GM19193 (cell line): ENCODE results near the gene CACNA1I.

Experiments
- POLR2A ChIP-seq: IDR thresholded peaks from 4 replicates; pipeline ENCODE4 v1.6.1; 2011; ENCODE audit not compliant: insufficient read depth, insufficient read length; ENCODE audit errors: extremely low read depth

The CACNA1I gene

DNA sequence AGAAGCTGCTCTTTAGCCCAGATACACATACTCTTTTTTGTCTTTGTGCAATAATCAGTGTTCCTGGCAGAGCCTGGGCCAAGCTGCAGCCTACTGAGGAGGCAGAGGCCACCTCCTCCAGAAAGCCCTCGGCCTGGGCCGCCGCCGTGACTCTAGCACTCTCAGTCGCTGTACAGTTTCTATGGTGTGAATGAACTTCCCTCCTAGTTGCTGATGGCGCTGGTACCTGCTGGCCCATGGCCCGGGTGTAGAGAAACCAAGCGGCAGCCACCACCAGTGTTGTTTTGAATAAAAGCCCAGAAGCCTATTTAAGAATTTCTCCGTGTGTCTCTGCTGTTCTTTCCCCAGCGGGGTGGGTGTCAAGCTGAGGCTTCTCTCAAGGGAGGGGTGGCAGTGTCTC, 118.9 kb downstream of the CACNA1I start:
- no peak for TF ChIP-seq POLR2A

DNA sequence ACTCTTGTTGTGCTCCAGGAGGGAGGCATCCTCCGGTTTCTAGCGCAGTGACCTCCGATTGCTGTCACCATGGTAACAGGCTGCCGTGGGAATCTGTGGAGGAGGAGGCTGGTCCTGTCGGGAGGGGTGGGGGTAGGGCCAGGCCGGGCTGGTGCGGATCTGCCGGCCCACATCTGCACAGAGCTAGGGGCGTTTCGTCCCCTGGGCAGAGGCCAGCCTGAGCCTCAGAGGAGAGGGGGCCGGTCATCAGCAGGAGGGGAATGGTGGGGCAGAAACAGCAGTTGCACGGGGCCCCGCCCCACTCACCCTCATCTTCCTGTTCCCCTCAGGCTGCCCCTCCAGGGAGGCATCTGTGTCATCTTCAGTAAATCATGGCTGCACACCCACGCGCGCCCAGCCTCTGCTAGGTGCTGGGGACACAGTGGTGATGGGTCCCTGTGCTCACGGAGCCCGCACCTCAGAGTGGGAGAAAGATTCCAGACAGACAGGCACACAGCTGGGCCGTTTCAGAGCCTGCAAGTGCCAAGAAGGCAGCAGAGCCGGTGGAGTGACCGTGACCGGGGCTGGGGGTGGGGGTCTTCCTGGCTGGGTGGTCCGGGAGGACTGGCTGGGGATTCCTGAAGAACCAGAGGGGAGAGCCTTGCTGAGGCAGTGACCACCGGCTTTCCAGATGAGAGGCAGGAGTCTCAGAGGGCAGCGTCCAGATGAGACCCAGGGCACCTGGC, 120.5 kb downstream of the CACNA1I start:
- TF ChIP-seq POLR2A: no peak

DNA sequence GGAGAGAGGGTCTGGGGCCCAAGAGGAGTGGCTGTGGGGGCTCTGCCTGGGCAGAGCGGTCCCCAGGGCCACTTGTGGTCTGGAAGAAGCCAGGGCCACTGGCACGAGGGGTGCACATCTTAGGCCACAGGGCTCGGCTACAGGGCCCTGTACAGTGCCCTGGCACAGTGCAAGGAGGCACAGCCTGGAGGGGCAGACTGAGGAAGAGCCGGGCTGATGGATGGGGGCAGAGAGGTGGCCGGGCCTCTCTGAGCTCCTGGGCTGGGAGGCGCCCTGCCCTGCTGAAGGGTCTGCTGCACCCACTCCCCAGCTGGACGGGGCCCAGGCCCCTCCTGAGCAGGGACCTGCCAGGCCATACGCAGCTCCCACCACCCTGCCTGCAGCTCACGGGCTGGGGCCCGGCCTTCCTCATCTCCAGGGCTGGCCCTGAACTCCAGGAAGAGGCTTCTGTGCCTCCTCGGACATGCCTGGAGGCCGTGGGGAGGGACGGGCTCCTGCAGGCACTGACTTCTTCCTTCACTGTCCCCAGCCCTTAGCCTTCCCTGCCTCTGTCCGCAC, 123.5 kb downstream of the CACNA1I start:
- TF ChIP-seq POLR2A: no peak

DNA sequence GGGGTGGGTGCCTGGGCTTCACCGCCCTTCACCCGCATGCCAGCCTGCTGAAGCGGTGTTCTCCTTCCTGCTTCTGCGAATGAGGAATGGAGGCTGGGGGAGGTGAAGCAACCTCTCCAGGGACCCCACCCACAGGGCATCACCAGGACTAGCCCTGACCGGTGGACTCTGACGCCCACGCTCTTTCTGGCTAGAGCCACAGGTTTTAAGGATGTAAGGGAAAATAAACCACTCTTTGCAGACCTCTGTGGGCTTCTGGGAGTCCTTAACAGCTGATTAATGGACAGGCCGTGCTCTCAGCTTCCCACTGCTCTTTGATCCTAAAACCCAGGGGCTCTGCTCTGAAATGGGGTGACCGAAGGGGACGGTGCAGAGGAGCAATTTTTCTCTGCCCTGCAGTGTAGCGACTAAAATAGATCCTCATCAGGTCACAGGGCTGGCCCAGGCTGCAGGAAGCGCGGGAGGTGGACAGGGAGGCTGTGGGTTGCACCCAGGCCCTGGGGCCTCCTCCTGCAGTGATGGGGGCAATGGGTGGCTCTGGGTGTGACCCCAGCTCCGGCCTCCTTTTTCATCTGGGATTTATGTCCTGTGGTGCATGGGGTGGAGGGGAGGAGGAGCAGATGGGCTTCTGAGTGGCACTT, 127.4 kb downstream of the CACNA1I start:
- no peak for TF ChIP-seq POLR2A

DNA sequence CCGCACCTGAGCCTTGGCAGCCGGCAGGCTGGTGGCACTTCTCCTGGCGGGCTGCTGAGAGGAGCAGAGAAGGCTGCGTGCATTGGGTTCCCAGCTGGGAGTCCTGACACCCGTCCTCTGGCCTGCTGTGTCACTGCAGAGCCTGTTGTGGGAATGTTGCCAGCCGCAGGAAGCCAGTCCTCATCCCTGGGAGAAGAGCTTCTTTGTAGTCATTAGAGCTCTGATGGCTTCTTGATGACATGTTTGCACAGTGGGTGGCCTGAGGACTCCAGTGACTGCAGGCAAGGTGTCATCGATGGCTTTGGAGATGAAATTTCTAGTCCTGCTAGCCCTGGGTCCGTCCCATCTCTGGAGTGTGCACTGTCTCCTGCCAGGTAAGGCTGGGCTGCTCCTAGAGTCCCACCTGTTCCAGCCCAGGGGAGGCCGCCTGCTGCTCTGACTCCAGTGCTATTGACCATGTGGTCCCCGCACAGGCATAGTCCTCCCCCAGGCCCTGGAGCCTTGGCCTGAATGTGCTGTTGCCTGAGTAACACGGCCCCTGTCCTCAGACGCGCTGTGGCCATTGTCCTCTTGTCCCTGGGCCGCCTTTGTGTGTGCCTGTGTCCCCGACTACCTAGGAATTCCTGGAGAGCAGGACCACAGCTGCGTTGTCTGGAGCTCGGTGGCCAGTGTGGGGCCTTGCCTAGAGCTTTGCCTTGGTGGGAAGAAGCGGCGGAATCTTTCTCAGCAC, 129.2 kb downstream of the CACNA1I start:
- TF ChIP-seq POLR2A: no peak

DNA sequence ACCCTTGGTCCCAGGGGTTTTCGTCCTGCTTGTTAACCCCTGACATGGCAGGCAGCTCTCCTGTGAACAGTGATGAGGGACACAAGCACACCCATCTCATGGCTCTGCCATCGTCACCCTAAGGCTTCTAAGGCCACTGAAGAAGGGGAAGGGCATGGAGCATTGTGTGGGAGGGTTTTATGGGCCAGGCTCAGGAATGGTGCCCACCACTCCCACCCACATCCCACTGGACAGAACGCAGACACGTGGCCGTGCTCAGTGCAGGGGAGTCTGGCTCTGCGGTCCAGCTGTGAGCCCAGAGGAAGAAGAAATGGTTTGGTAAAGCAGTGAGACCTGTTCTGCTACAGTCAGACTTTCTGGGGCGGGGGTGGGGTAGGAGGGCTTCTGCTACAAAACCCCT, 130.0 kb downstream of the CACNA1I start:
- TF ChIP-seq POLR2A: no peak

DNA sequence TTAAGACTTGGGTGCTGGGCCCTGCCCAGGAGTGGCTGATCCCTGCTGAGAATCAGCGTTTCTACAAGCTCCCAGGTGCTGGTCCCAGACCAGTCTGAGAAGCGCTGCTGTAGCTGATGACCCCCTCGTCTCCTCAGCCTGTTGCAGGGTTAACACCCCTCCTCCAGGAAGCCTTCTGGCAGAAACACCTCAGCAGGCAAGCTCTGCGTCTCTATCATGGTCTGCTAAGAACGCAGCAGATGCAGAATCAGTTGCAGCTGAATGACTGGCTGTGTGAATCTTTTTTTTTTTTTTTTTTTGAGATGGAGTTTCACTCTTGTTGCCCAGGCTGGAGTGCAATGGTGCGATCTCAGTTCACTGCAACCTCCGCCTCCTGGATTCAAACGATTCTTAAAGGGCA, 132.5 kb downstream of the CACNA1I start:
- no peak for TF ChIP-seq POLR2A

DNA sequence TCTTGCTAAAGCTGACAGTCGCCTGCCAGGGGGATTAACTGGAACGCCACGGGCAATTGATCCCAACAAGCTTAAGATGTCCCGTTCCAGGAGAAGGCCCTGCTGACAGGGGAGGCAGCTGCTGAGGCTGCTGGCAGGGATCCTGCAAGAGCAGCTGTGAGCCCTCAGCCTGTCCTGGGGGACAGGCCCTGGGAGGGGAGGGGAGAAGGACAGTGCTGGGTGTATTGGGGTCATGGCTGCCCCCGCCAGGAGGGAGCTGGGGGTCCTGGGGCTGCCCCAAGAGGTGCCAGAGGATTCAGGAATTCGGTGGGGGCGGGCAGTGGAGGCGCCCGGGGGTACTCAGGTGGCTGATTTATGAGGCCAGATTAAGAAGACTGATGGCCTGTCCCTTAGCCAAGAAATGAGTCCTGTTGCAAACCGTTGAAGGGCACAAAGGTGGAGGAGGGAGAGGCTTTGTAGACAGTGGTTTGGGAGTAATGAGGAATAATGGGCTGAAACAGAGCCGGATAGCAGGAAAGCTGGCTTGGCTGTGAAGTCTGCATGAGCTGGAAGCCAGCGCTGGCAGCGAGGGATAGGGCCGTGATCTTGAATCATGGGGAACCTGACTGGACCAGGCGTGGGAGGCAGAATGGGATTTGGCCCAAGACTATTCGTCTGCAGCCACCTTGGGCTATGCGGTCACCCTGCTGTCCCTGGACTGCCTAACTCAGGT, 133.5 kb downstream of the CACNA1I start:
- no peak for TF ChIP-seq POLR2A

DNA sequence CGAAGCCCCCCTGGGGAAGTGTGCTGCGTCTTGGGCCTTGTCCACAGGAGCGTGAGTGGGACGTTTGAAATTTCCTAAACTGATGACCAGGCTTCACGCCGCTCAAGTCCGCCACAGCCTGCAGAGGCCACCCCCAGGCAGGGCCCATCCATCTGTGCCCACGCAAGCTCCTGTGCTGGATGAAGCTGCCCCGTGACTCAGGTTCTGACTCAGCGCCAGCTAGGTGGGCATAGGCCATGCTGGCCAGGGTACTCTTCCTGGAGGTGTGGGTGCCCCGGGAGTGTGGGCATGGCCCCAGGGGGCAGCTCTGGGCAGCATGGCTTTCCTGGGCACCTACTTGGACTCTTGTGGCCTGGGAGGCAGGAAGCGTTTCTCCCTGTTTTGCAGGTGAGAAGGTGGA, 134.8 kb downstream of the CACNA1I start:
- no peak for TF ChIP-seq POLR2A

DNA sequence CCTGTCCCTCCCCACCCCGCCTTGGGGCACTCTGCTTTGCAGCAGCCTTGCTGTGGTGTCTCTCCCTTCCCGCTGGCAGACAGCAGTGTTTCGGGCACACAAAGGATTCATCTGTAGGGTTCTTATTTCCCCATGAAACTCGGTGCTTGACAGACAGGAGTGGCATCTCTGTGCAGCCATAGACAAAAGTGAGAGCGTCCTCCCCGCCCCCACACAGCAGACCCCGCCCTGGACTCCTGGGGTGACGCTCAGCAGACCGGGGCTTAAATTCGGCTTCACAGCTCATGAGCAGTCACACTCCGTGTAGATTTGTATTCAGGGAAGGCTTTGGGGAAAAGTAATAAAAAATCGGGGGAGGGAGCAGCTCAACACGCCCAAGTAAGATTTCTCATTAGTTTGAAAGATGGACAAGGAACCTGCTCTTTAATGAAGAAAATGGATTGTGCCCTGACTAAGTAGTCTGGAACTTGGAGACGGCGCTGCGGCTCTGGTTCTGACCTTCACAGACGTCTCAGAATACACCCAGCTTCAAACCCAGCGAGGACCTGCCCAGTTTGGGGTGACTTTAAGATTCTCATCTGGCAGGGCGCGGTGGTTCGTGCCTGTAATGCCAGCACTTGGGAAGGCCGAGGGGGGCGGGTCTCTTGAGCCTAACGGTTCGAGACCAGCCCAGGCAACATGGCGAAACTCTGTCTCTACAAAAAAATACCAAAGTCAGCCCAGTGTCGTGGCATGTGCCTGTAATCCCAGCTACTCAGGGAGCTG, 136.0 kb downstream of the CACNA1I start:
- TF ChIP-seq POLR2A: no peak

DNA sequence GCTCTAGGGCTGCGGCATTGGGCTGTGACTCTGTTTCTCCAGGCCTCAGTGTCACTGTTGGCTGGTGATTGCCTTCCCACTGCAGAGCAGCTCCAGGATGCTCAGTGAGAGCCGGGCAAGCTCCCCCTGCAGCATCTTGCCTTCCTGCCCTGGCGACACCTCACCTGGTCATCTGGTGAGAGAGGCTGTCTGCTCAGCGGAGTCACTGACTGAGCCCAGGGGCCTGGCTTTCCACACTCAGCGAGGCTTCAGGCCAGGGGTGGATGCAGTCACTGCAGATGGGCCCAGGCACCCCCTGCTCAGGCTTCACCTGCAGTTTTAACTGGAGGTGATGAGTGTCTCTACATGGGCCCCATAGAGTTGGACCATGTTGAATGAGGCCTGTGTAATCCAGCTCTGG, 136.8 kb downstream of the CACNA1I start:
- no peak for TF ChIP-seq POLR2A

DNA sequence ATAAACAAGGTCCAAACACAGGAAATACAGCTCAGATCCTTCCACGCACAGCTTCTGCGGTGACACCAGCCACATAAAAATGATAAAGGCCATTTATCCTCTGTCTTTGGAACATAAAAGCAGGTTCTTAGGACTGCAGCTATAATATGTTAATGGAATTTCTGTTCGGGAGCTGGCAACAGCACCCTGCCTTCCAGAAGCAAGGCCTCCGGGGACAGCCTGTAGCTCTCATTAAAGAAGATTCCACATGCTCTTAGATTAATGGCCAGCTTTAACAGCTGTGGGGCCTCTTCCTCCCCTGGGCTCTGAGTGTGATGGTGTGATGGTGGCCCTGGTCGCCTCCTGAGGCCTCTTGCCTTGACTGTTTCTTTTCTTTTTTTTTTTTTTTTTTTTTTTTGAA, 137.3 kb downstream of the CACNA1I start:
- TF ChIP-seq POLR2A: no peak

DNA sequence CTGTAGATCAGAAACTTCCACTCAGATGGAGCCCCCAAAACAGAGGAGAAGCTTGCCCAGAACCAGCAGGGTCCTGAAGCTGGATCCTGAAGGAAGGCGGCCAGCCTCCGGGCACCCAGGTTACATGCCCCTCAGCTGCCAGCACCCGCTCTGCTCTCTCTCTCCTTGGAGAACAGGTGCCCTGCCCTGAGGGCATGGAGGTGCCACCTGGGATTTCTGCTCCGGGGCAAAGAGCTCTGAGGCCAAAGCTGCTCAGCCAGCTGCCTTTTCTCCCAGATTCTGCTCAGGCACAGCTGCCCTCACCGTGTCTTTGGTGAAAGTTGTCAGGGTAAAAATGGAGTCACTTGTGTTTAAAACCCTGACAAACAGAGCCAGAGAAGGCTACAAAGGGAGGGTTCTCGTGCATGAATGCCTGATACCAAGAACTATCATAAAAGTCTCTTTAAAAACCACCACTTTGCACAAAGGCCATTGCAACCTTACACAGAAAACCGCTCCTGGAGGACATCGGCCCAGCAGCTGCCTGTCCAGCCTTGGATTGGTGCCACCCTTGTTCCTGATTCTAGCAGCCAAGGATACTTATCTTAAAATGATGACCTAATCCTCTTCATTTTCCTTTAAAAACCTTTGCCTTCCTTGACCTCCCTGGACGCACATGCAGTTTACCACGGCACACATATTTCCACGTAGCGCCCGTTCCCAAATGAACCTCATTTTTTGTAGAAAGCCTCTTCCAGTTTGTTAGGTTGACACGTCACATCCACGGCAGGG, 140.0 kb downstream of the CACNA1I start:
- no peak for TF ChIP-seq POLR2A

DNA sequence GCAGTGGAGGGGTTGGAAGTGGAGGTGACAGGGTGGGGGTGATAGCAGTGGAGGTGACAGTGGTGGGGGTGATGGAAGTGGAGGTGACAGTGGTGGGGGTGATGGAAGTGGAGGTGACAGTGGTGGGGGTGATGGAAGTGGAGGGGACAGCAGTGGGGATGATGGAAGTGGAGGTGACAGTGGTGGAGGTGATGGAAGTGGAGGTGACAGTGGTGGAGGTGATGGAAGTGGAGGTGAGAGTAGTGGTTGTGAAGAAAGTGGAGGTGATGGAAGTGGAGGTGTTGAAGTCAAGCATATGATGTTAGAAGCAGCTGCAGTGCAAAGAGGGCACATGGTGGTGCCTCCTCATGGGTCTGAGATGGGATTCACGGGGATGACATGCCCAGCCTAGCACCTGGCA, 141.5 kb downstream of the CACNA1I start:
- no peak for TF ChIP-seq POLR2A

DNA sequence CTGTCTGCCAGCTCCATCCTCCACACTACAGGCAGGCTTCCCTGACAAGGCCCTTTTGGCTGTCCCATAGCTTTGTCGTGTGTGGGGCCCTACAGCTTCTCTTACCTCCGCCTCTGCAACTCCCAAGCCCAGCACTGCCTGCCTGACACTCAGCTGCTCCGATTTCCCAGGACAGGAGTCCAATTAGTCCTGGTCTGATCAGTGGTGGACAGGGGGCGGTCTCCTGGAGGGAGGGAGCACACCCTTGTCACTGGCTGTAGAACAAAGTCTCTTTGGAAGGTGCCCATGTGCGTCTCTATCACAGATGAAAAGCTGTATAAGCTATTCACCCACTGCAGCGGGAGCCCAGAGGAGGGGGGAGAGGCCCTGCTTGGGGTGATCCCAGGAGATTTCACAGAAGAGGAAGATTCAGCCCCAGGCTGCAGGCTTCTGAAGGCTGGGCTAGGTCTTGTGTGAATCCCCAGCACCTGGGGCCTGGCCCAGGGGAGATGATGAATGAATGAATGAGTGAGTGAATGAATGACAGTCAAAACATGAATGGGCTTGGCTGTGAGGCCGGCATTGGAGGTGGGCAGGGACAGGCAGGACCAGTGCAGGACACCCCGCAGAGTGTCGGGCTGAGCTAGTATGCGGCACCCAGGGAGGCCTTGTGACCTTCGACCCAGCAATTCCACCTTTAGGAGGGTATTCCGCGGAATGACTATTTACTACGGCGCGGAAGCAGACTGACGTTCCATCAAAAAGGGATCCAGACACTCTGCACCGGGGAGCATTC, 142.4 kb downstream of the CACNA1I start:
- TF ChIP-seq POLR2A: no peak
